Left lung (tissue), 10 donors: ENCODE results near the gene FAM171A1. TPM values are rescaled to one million over a fixed set of nuclear protein-coding genes. Genes with fewer than 3 reads are reported as not detected.
A peak's percentile ranks its signal among the peaks of the same experiment; 100 is the strongest.

Experiments used
- ATAC-seq: fragments of 200-7000 bp; cut with Tn5 transposase; one replicate; pipeline ENCODE4 v1.9.1; 2020; ENCODE audit warnings: moderate library complexity
- DNase-seq, 4 donors: peaks; one replicate each; pipeline ENCODE4 v3.0.0-alpha.2; 2013 to 2020
- H3K27ac ChIP-seq, 2 donors: fragments of 200-600 bp; sonication (generic) in 1 of 2; one replicate each; pipeline versions ENCODE4 v1.5.0 to v1.8.0; 2020 to 2021
- H3K27me3 ChIP-seq, 2 donors: fragments of 200-600 bp; sonication (generic) in 1 of 2; one replicate each; pipeline versions ENCODE4 v1.5.0 to v1.8.0; 2020 to 2021
- H3K36me3 ChIP-seq, 2 donors: fragments of 200-600 bp; sonication (generic) in 1 of 2; one replicate each; pipeline versions ENCODE4 v1.5.0 to v1.8.0; 2020 to 2021
- H3K4me1 ChIP-seq, 2 donors: fragments of 200-600 bp; one replicate each; pipeline ENCODE4 v1.8.0; 2021
- H3K4me3 ChIP-seq, 2 donors: fragments of 200-600 bp; sonication (generic) in 1 of 2; one replicate each; pipeline versions ENCODE4 v1.5.0 to v1.8.0; 2020 to 2021; ENCODE audit warnings: mild to moderate bottlenecking in 1 of 2
- H3K9me3 ChIP-seq, 2 donors: fragments of 200-600 bp; sonication (generic) in 1 of 2; one replicate each; pipeline versions ENCODE4 v1.5.0 to v1.8.0; 2020 to 2021
- intact Hi-C, 2 donors: fragments of 100-400 bp; cut with DNase I; formaldehyde crosslinking; loops; one replicate each; pipeline versions ENCODE4 v1.11.2 to v1.14.2; 2022
- polyA plus RNA-seq, 6 donors: library from polyadenylated mRNA; unstranded; fragments of 120-200 nt; gene quantifications; one replicate each; pipeline ENCODE4 v1.2.1, GENCODE V29; 2013; ENCODE audit not compliant: insufficient read length in 6 of 6
- total RNA-seq, 2 donors: library from RNA; stranded (reverse); fragmentation: NEBNext Ultra II Directional; extraction: Animal tissue kit (Norgen Biotek cat#: 25700); gene quantifications; one replicate each; pipeline ENCODE4 v1.2.1, GENCODE V29; 2021
- TF ChIP-seq, protein P1 (sequence below), 2 donors: fragments of 200-600 bp; sonication (generic) in 1 of 2; IDR thresholded peaks; one replicate each; pipeline versions ENCODE4 v1.5.0 to v1.8.0; 2021; ENCODE audit warnings: antibody characterized with exemption in 2 of 2
- donor health status: DM: no; HTN: yes; CAD: no.
- donor health status: DM: no; HTN: no; CAD: no.

Gene FAM171A1
- total and polyA plus RNA-seq, 8 donors: 13.2 to 77.7 (median 65.1) TPM

DNA sequence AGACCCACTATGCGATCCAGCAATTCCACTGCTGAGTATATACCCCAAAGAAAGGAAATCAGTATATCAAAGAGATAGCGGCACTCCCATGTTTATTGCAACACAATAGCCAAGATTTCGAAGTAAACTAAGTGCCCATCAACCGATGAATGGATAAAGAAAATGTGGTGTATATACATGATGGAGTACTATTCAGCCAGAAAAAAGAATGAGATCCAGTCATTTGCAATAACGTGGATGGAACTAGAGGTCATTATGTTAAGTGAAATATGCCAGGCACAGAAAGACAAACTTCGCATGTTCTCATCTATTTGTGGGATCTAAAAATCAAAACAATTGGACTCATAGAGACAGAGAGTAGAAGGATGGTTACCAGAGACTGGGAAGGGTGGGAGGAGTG lies 195.5 kb downstream of the FAM171A1 start:
- DNase-seq: no peak
- ATAC-seq: no peak
- no peak overlapping the region for H3K27ac ChIP-seq
- TF ChIP-seq, protein P1, sequence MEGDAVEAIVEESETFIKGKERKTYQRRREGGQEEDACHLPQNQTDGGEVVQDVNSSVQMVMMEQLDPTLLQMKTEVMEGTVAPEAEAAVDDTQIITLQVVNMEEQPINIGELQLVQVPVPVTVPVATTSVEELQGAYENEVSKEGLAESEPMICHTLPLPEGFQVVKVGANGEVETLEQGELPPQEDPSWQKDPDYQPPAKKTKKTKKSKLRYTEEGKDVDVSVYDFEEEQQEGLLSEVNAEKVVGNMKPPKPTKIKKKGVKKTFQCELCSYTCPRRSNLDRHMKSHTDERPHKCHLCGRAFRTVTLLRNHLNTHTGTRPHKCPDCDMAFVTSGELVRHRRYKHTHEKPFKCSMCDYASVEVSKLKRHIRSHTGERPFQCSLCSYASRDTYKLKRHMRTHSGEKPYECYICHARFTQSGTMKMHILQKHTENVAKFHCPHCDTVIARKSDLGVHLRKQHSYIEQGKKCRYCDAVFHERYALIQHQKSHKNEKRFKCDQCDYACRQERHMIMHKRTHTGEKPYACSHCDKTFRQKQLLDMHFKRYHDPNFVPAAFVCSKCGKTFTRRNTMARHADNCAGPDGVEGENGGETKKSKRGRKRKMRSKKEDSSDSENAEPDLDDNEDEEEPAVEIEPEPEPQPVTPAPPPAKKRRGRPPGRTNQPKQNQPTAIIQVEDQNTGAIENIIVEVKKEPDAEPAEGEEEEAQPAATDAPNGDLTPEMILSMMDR (IDR thresholded peaks at IDR 0.05): no peak
- H3K4me1 ChIP-seq: no peaks in the 10 kb centered on the region
- no peaks in the 10 kb centered on the region for H3K36me3 ChIP-seq
- no peak overlapping the region for H3K4me3 ChIP-seq
- H3K27me3 ChIP-seq: no peaks in the 10 kb centered on the region
- no peaks in the 10 kb centered on the region for H3K9me3 ChIP-seq
- intact Hi-C loops: no loop called here

DNA sequence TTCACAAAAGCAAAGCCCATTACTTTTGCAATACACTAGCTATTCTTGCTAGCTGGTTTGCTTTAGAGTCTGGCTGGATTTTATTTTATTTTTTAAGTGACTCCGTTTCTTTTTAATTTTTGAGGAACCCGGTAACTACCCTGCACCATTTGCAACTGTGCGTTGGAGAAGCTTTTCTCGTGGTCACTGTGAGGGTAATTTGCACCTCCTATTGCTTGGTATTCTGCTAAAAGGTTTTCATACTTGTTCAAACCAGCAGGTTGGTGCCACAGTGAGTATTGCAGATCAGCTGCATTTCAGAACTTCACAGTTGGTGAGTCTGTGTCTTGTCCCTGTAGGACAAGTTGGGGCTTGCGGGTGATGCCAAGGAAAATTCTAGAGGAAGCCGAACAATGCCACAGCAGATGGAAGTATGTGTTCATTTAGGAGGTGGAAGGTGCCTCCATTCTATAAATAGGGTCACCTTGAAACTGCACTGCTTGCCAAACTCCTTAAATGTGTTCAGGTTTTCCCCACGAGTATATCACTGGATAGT lies 198.7 kb downstream of the FAM171A1 start:
- no peak for DNase-seq
- peaks cover 0 to 9% of the 10 kb centered on the region in 2 donors for H3K27me3 ChIP-seq
- no peaks in the 10 kb centered on the region for H3K36me3 ChIP-seq
- H3K9me3 ChIP-seq: no peaks in the 10 kb centered on the region
- TF ChIP-seq, protein P1 (IDR thresholded peaks at IDR 0.05): no peak
- no peak for ATAC-seq
- intact Hi-C loops: no loop called here
- peaks cover 9 to 19% of the 10 kb centered on the region in 2 donors for H3K4me1 ChIP-seq
- H3K27ac ChIP-seq: no peak overlapping the region
- no peak overlapping the region for H3K4me3 ChIP-seq

DNA sequence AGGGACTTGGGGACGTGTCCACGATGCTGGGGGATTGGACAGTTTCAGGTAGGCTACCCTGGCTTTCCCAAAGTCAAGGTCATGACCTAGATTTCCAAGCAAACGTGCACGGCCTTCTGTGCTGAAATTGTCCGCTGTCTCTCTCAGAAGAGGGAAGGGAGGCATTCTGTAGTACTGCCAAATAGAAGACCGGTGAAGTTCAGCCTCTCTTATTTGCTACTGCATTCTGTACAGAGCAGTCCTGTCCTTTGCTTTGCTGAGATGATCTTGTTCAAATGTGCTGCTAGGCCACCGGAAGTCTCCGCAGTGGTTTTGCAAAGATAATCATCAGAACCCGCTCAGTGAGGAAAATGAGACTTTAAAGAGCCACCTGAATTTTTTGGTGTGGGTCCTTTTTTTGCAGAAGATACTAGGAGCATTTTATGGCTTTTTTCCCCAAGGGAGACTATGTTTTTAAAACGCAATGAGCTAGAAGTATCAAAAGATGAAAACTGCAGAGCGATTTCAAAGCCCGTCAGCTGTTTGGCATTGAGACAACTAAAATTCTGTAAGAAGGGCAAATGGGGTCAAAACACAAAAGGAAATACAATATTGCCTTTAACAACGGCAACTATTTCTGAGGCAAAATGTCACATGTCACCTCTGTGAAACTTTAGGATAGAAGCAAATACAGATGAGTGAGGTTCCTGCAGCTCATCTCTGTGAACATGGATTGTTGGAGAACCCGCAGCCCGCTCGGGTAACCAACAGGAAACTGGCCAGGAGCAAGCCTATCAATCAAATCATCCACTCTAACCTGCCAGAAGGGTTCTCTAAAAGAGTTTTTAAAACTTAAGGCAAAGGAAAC lies 201.3 kb downstream of the FAM171A1 start:
- peak in 2 of 4 donors; percentile 18 to 34 for DNase-seq
- no peak overlapping the region for H3K4me3 ChIP-seq
- intact Hi-C loops: no loop called here

DNA sequence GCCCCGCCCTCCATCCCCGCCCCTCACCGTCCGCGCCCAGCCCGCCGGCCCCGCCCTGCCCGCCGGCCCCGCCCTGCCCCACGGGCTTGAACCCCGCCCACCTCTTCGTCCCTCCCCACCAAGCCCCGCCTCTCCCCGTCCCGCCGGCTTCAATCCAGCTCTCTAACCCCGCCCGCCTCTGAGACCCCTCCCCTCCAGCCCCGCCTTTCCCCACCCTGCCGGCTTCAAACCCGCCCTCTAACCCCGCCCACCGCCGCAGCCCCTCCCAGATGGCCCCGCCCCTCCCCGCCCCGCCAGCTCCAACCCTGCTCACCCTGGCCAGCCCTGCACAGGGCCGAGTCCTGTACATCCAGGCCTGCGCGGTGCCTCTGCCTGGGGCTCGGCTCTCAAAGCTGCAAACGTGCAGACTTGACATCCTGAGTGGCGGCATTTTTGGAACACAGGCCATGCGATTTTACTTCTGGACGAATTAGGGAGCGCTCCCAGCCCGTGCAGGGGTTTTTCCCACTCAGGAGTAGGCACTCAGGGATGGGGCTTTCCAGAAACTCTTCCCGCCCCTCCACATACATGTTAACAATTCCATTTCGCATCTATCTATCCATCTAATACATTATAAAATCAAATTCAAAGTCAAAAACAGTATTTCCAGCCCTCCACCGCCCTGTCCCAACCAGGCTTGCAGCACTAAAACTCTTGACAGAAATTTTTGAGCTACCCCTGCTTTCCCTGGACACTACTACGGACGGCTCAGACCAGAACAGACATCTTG lies 202.1 kb downstream of the FAM171A1 start:
- peaks cover 10 to 27% of the 10 kb centered on the region in 2 donors for H3K4me1 ChIP-seq
- H3K9me3 ChIP-seq: no peaks in the 10 kb centered on the region
- H3K27me3 ChIP-seq: peaks cover 0 to 18% of the 10 kb centered on the region in 2 donors
- H3K27ac ChIP-seq: peak overlapping the region in 1 of 2 donors; percentile 53
- DNase-seq (peak; percentile 88 to 98 (median 97)), ATAC-seq (peak; percentile 92)
- H3K4me3 ChIP-seq: peak overlapping the region in 1 of 2 donors; percentile 83
- H3K36me3 ChIP-seq: no peaks in the 10 kb centered on the region
- intact Hi-C loops: no loop called here
- TF ChIP-seq, protein P1 (IDR thresholded peaks at IDR 0.05): no peak

More for the DNA sequence above, 201.3 kb downstream of the FAM171A1 start:
- ATAC-seq: no peak
- H3K27me3 ChIP-seq: peaks cover 0 to 18% of the 10 kb centered on the region in 2 donors
- peaks cover 10 to 27% of the 10 kb centered on the region in 2 donors for H3K4me1 ChIP-seq
- H3K36me3 ChIP-seq: no peaks in the 10 kb centered on the region
- peak overlapping the region in 1 of 2 donors; percentile 53 for H3K27ac ChIP-seq
- no peaks in the 10 kb centered on the region for H3K9me3 ChIP-seq
- TF ChIP-seq, protein P1 (IDR thresholded peaks at IDR 0.05): no peak
